Measurements from ENCODE around the gene HADHB.
"Not testable (repeated sequence)": the region's sequence is repeated elsewhere in the genome, so short reads cannot be mapped to it uniquely, and the experiment has no call there.

Gene HADHB

GRCh38 chr2:26243470-26244308, 1.1 kb upstream of the HADHB start:
- Histone ChIP-seq H3K36me3 (ENCODE audit: control insufficient read depth in 1 of 2, insufficient read depth in 2 of 2, low read length in 2 of 2) (peaks cover 0 to 2% of the 10 kb centered on the region in 2 donors), H3K4me3 (ENCODE audit: low read depth in 1 of 2, low read length in 2 of 2) (peak overlapping the region; percentile 99), H3K9ac (ENCODE audit: low read depth in 1 of 2, low read length in 2 of 2) (peak overlapping the region; percentile 97), H3K27ac (ENCODE audit: low read depth, low read length) (peak overlapping the region; percentile 95), H3K9me3 (ENCODE audit: control insufficient read depth in 1 of 2, low read length in 2 of 2) (no peaks in the 10 kb centered on the region), H3K27me3 (ENCODE audit: control insufficient read depth in 1 of 2, insufficient read depth in 2 of 2, low read length in 2 of 2) (no peaks in the 10 kb centered on the region), H3K4me1 (ENCODE audit: control insufficient read depth in 1 of 2, insufficient read depth in 2 of 2, low read length in 2 of 2) (peaks cover 44 to 45% of the 10 kb centered on the region in 2 donors)

- Histone ChIP-seq H3K4me3 (ENCODE audit: low read depth in 1 of 2, low read length in 2 of 2) (peak overlapping the region; percentile 99), H3K27ac (ENCODE audit: low read depth, low read length) (peak overlapping the region; percentile 95), H3K36me3 (ENCODE audit: control insufficient read depth in 1 of 2, insufficient read depth in 2 of 2, low read length in 2 of 2) (no peaks in the 10 kb centered on the region), H3K4me1 (ENCODE audit: control insufficient read depth in 1 of 2, insufficient read depth in 2 of 2, low read length in 2 of 2) (peaks cover 30 to 31% of the 10 kb centered on the region in 2 donors), H3K9me3 (ENCODE audit: control insufficient read depth in 1 of 2, low read length in 2 of 2) (no peaks in the 10 kb centered on the region), H3K9ac (ENCODE audit: low read depth in 1 of 2, low read length in 2 of 2) (peak overlapping the region; percentile 97), H3K27me3 (ENCODE audit: control insufficient read depth in 1 of 2, insufficient read depth in 2 of 2, low read length in 2 of 2) (no peaks in the 10 kb centered on the region)
These were observed 543 bp downstream of the HADHB start for GRCh38 chr2:26245231-26245732.

GRCh38 chr2:26245810-26246209, 1.1 kb downstream of the HADHB start:
- peak overlapping the region; percentile 97 for H3K9ac ChIP-seq (ENCODE audit: low read depth in 1 of 2, low read length in 2 of 2)
- H3K27ac ChIP-seq (ENCODE audit: low read depth, low read length): no peak overlapping the region
- peaks cover 25 to 27% of the 10 kb centered on the region in 2 donors for H3K4me1 ChIP-seq (ENCODE audit: control insufficient read depth in 1 of 2, insufficient read depth in 2 of 2, low read length in 2 of 2)
- no peaks in the 10 kb centered on the region for H3K36me3 ChIP-seq (ENCODE audit: control insufficient read depth in 1 of 2, insufficient read depth in 2 of 2, low read length in 2 of 2)
- peak overlapping the region; percentile 99 for H3K4me3 ChIP-seq (ENCODE audit: low read depth in 1 of 2, low read length in 2 of 2)
- no peaks in the 10 kb centered on the region for H3K27me3 ChIP-seq (ENCODE audit: control insufficient read depth in 1 of 2, insufficient read depth in 2 of 2, low read length in 2 of 2)
- H3K9me3 ChIP-seq (ENCODE audit: control insufficient read depth in 1 of 2, low read length in 2 of 2): no peaks in the 10 kb centered on the region

GRCh38 chr2:26246818-26247217, 2.1 kb downstream of the HADHB start:
- no peak overlapping the region for H3K27ac ChIP-seq (ENCODE audit: low read depth, low read length)
- peak overlapping the region; percentile 99 for H3K4me3 ChIP-seq (ENCODE audit: low read depth in 1 of 2, low read length in 2 of 2)
- H3K4me1 ChIP-seq (ENCODE audit: control insufficient read depth in 1 of 2, insufficient read depth in 2 of 2, low read length in 2 of 2): peaks cover 21 to 25% of the 10 kb centered on the region in 2 donors
- no peaks in the 10 kb centered on the region for H3K36me3 ChIP-seq (ENCODE audit: control insufficient read depth in 1 of 2, insufficient read depth in 2 of 2, low read length in 2 of 2)
- H3K9me3 ChIP-seq (ENCODE audit: control insufficient read depth in 1 of 2, low read length in 2 of 2): no peaks in the 10 kb centered on the region
- no peaks in the 10 kb centered on the region for H3K27me3 ChIP-seq (ENCODE audit: control insufficient read depth in 1 of 2, insufficient read depth in 2 of 2, low read length in 2 of 2)
- H3K9ac ChIP-seq (ENCODE audit: low read depth in 1 of 2, low read length in 2 of 2): peak overlapping the region; percentile 37 to 38

- no peak overlapping the region for H3K4me3 ChIP-seq (ENCODE audit: low read depth in 1 of 2, low read length in 2 of 2)
- H3K9ac ChIP-seq (ENCODE audit: low read depth in 1 of 2, low read length in 2 of 2): no peak overlapping the region
- H3K36me3 ChIP-seq (ENCODE audit: control insufficient read depth in 1 of 2, insufficient read depth in 2 of 2, low read length in 2 of 2): peaks cover 0 to 2% of the 10 kb centered on the region in 2 donors
- H3K9me3 ChIP-seq (ENCODE audit: control insufficient read depth in 1 of 2, low read length in 2 of 2): no peaks in the 10 kb centered on the region
- H3K27ac ChIP-seq (ENCODE audit: low read depth, low read length): no peak overlapping the region
- H3K27me3 ChIP-seq (ENCODE audit: control insufficient read depth in 1 of 2, insufficient read depth in 2 of 2, low read length in 2 of 2): no peaks in the 10 kb centered on the region
- H3K4me1 ChIP-seq (ENCODE audit: control insufficient read depth in 1 of 2, insufficient read depth in 2 of 2, low read length in 2 of 2): peaks cover 26 to 31% of the 10 kb centered on the region in 2 donors
These were observed 4.9 kb downstream of the HADHB start for GRCh38 chr2:26249625-26250024.

GRCh38 chr2:26251893-26252292, 7.2 kb downstream of the HADHB start:
- Histone ChIP-seq H3K9ac (ENCODE audit: low read depth in 1 of 2, low read length in 2 of 2) (no peak overlapping the region), H3K27me3 (ENCODE audit: control insufficient read depth in 1 of 2, insufficient read depth in 2 of 2, low read length in 2 of 2) (no peaks in the 10 kb centered on the region), H3K36me3 (ENCODE audit: control insufficient read depth in 1 of 2, insufficient read depth in 2 of 2, low read length in 2 of 2) (peaks cover 4% of the 10 kb centered on the region in 2 donors), H3K27ac (ENCODE audit: low read depth, low read length) (no peak overlapping the region), H3K4me1 (ENCODE audit: control insufficient read depth in 1 of 2, insufficient read depth in 2 of 2, low read length in 2 of 2) (peaks cover 14 to 16% of the 10 kb centered on the region in 2 donors), H3K9me3 (ENCODE audit: control insufficient read depth in 1 of 2, low read length in 2 of 2) (no peaks in the 10 kb centered on the region), H3K4me3 (ENCODE audit: low read depth in 1 of 2, low read length in 2 of 2) (no peak overlapping the region)

GRCh38 chr2:26255759-26256384, 11.1 kb downstream of the HADHB start:
- peaks cover 11 to 26% of the 10 kb centered on the region in 2 donors for H3K36me3 ChIP-seq (ENCODE audit: control insufficient read depth in 1 of 2, insufficient read depth in 2 of 2, low read length in 2 of 2)
- no peaks in the 10 kb centered on the region for H3K9me3 ChIP-seq (ENCODE audit: control insufficient read depth in 1 of 2, low read length in 2 of 2)
- no peak overlapping the region for H3K9ac ChIP-seq (ENCODE audit: low read depth in 1 of 2, low read length in 2 of 2)
- peaks cover 9 to 12% of the 10 kb centered on the region in 2 donors for H3K4me1 ChIP-seq (ENCODE audit: control insufficient read depth in 1 of 2, insufficient read depth in 2 of 2, low read length in 2 of 2)
- no peaks in the 10 kb centered on the region for H3K27me3 ChIP-seq (ENCODE audit: control insufficient read depth in 1 of 2, insufficient read depth in 2 of 2, low read length in 2 of 2)
- no peak overlapping the region for H3K4me3 ChIP-seq (ENCODE audit: low read depth in 1 of 2, low read length in 2 of 2)
- H3K27ac ChIP-seq (ENCODE audit: low read depth, low read length): no peak overlapping the region

- H3K36me3 ChIP-seq (ENCODE audit: control insufficient read depth in 1 of 2, insufficient read depth in 2 of 2, low read length in 2 of 2): peaks cover 17 to 36% of the 10 kb centered on the region in 2 donors
These were observed 14.1 kb downstream of the HADHB start for GRCh38 chr2:26258836-26259235.

GRCh38 chr2:26268213-26268612, 23.5 kb downstream of the HADHB start:
- H3K9ac ChIP-seq (ENCODE audit: low read depth in 1 of 2, low read length in 2 of 2): no peak overlapping the region
- H3K9me3 ChIP-seq (ENCODE audit: control insufficient read depth in 1 of 2, low read length in 2 of 2): no peaks in the 10 kb centered on the region
- no peak overlapping the region for H3K4me3 ChIP-seq (ENCODE audit: low read depth in 1 of 2, low read length in 2 of 2)
- no peaks in the 10 kb centered on the region for H3K27me3 ChIP-seq (ENCODE audit: control insufficient read depth in 1 of 2, insufficient read depth in 2 of 2, low read length in 2 of 2)
- peaks cover 6 to 21% of the 10 kb centered on the region in 2 donors for H3K36me3 ChIP-seq (ENCODE audit: control insufficient read depth in 1 of 2, insufficient read depth in 2 of 2, low read length in 2 of 2)
- H3K4me1 ChIP-seq (ENCODE audit: control insufficient read depth in 1 of 2, insufficient read depth in 2 of 2, low read length in 2 of 2): peaks cover 1 to 7% of the 10 kb centered on the region in 2 donors
- no peak overlapping the region for H3K27ac ChIP-seq (ENCODE audit: low read depth, low read length)

More at GRCh38 chr2:26258836-26259235, 14.1 kb downstream of the HADHB start:
- not testable (repeated sequence) for H3K4me3 ChIP-seq (ENCODE audit: low read depth in 1 of 2, low read length in 2 of 2); H3K27ac ChIP-seq (ENCODE audit: low read depth, low read length); H3K27me3 ChIP-seq (ENCODE audit: control insufficient read depth in 1 of 2, insufficient read depth in 2 of 2, low read length in 2 of 2); H3K4me1 ChIP-seq (ENCODE audit: control insufficient read depth in 1 of 2, insufficient read depth in 2 of 2, low read length in 2 of 2); H3K9me3 ChIP-seq (ENCODE audit: control insufficient read depth in 1 of 2, low read length in 2 of 2); H3K9ac ChIP-seq (ENCODE audit: low read depth in 1 of 2, low read length in 2 of 2)

All from duodenal mucosa (tissue), 2 donors.